Coronary artery (tissue), 2 donors: ENCODE data around the gene FXN.

ENCODE experiments used
- DNase-seq: peaks from one replicate; pipeline ENCODE4 v3.0.0-alpha.2; 2017; ENCODE audit warnings: low spot score
- H3K27ac ChIP-seq, 2 donors: fragments of 200-600 bp; sonication (generic); one replicate each; pipeline ENCODE4 v1.5.1; 2016 to 2019
- H3K4me3 ChIP-seq: fragments of 200-600 bp; sonication (generic); 2 replicates; pipeline ENCODE4 v1.5.1; 2016; ENCODE audit warnings: mild to moderate bottlenecking, moderate library complexity
- CTCF ChIP-seq: fragments of 200-600 bp; sonication (generic); IDR thresholded peaks from one replicate; pipeline ENCODE4 v1.5.1; 2019; ENCODE audit warnings: antibody characterized with exemption

FXN gene

GRCh38 chr9:69130456-69131441 lies 95.2 kb downstream of the FXN start:
- no peak for TF ChIP-seq CTCF
- peak overlapping the region in 1 of 2 donors; percentile 78 for H3K27ac ChIP-seq
- no peak for DNase-seq
- H3K4me3 ChIP-seq, result peak overlapping the region; percentile 20

GRCh38 chr9:69131682-69132081 lies 96.1 kb downstream of the FXN start:
- TF ChIP-seq CTCF, result no peak
- Histone ChIP-seq H3K4me3 (peak overlapping the region; percentile 20), H3K27ac (peak overlapping the region in 1 of 2 donors; percentile 78)
- DNase-seq, result no peak

- Histone ChIP-seq H3K27ac (peak overlapping the region; percentile 7 to 78), H3K4me3 (no peak overlapping the region)
- TF ChIP-seq CTCF, result no peak
- DNase-seq, result no peak
These were observed 96.8 kb downstream of the FXN start for GRCh38 chr9:69132361-69132760.

GRCh38 chr9:69134412-69134811 lies 98.9 kb downstream of the FXN start:
- no peak for DNase-seq
- no peak overlapping the region for H3K27ac ChIP-seq
- TF ChIP-seq CTCF, result no peak
- no peak overlapping the region for H3K4me3 ChIP-seq

GRCh38 chr9:69136185-69136584 lies 100.6 kb downstream of the FXN start:
- TF ChIP-seq CTCF, result no peak
- no peak overlapping the region for H3K4me3 ChIP-seq
- no peak overlapping the region for H3K27ac ChIP-seq
- DNase-seq, result no peak

- no peak for TF ChIP-seq CTCF
- no peak for DNase-seq
- H3K4me3 ChIP-seq, result no peak overlapping the region
- H3K27ac ChIP-seq, result peak overlapping the region in 1 of 2 donors; percentile 48
These were observed 101.2 kb downstream of the FXN start for GRCh38 chr9:69136779-69137178.

- H3K4me3 ChIP-seq, result no peak overlapping the region
- TF ChIP-seq CTCF, result no peak
- DNase-seq, result no peak
- H3K27ac ChIP-seq, result no peak overlapping the region
These were observed 101.8 kb downstream of the FXN start for GRCh38 chr9:69137311-69137710.
